Epithelial cell of esophagus (primary cell): ENCODE data around the gene GJA5.

Experiments
- DNase-seq: peaks from one replicate; pipeline ENCODE4 v3.0.0; 2010; ENCODE audit warnings: low read depth
- H3K4me3 ChIP-seq: 2 replicates; pipeline ENCODE4 v1.5.1; 2011; ENCODE audit warnings: mild to moderate bottlenecking, low read length, control low read depth
- TF ChIP-seq, protein P1 (sequence below): IDR thresholded peaks from 2 replicates; pipeline ENCODE4 v1.5.1; 2011; ENCODE audit warnings: low read depth, mild to moderate bottlenecking, low read length, control low read depth, inconsistent platforms; ENCODE audit not compliant: insufficient read depth; ENCODE audit errors: missing control alignments

Gene GJA5

DNA sequence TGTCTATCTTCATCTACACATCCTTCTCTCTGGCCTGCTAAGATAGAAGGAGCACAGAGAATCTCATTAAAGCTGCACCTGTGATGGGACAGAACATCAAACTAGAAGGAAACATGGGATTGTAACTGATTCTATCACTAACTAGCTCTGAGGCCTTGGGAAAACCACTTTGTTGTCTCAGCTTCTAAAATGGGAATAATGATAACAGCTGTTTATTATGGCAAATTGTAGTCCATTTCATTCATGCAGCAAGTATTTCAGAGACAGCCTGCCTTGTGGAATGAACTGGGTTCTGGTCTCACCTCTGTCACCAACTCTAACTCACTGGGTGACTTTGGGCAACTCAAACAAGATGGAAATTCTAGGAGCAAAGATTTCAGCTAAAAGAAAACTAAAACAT, 12.4 kb downstream of the GJA5 start:
- TF ChIP-seq, protein P1, sequence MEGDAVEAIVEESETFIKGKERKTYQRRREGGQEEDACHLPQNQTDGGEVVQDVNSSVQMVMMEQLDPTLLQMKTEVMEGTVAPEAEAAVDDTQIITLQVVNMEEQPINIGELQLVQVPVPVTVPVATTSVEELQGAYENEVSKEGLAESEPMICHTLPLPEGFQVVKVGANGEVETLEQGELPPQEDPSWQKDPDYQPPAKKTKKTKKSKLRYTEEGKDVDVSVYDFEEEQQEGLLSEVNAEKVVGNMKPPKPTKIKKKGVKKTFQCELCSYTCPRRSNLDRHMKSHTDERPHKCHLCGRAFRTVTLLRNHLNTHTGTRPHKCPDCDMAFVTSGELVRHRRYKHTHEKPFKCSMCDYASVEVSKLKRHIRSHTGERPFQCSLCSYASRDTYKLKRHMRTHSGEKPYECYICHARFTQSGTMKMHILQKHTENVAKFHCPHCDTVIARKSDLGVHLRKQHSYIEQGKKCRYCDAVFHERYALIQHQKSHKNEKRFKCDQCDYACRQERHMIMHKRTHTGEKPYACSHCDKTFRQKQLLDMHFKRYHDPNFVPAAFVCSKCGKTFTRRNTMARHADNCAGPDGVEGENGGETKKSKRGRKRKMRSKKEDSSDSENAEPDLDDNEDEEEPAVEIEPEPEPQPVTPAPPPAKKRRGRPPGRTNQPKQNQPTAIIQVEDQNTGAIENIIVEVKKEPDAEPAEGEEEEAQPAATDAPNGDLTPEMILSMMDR = no peak
- DNase-seq = no peak
- H3K4me3 ChIP-seq = no peak overlapping the region

DNA sequence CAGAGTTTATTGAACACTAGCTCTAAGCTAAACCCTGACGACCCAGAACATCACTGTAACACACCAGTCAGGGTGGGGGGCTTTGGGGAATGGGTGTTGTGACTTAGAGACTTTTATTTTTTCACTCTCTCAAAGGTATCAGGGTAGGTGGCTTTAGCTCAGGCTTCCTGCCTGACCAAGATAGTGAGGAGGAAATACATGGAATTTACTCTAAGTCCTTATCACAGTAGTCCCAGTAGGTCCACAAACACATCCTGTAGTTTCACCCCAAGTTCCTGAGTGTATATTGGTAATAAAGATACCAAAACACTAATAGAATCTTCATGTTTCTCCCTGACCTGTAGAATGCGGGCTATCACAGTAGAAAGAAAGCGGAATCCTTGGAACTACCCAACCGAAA, 15.1 kb downstream of the GJA5 start:
- no peak for DNase-seq
- TF ChIP-seq, protein P1 = no peak

DNA sequence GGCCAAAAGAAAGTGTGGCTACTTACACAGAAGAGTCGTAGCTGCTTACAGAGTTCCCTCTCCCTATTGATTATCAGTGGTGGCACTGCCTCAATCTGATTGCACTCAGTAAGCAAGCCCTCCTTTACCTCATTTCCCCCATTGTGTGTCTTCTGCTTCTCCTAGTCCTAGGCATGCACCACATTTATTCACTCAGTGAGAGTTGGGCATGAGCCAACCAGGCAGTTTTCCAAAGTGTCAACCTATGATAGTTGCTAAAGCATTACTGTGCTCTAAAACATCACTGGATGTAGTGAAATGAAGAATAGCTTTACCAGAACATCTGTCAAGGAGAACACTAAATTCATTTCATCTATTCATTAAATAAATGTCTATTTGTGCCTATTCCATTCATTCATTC, 19.3 kb downstream of the GJA5 start:
- no peak overlapping the region for H3K4me3 ChIP-seq
- no peak for DNase-seq
- TF ChIP-seq, protein P1 = no peak

More for the DNA sequence above, 15.1 kb downstream of the GJA5 start:
- H3K4me3 ChIP-seq = no peak overlapping the region

DNA sequence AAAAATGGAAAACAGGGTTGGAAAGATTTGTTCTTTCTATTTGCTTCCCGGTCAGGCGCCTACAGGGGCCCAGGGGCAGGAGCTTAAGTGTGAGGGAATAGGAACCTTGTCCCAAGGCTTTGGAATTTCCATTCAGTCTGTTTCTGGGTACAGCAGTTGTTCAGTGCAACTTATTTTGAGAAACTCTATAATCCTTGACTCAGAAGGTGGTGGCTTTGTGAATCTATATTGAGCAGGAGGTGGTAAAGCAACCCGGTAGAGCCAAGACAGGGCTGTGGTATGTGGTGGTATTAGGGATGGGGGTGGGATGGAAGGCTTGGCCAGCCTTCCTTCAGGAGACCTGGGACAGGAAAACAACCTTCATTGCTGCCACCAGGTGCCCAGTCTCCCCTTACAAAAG, 20.0 kb downstream of the GJA5 start:
- TF ChIP-seq, protein P1 = no peak
- no peak for DNase-seq
- H3K4me3 ChIP-seq = no peak overlapping the region

DNA sequence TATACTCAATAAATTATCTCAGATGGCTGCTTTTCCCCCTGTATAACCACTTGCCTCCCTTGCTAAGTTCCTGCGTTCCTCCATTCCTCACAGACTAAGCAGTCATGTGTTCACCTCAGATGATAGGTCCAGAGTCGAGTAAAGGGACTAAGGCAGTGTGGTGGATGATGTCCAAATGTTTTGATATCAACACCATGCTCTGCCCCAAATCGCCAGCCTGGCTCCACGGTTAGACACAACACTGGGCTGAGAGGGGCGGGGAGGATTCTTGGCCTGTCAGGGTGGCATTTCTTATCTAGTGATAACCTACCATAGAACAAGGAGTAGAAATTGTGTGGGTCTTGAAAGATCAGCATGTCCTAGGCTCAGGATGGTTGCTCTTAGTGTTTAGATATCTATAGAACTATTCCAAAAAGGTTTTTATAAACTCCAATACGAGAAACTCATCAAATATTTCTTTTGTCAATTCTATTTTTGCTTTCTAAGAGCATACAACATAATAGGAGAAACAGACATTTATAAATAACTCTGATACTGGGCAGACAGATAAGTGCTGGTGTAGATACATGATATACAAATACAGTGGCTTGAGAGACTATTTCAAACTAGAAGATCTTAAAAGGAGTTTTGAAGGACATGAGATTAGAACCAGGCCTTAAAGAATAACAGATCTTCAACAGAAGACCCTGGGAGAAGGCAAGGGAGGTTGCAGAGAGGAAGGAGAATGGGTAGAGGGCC, 21.5 kb downstream of the GJA5 start:
- no peak overlapping the region for H3K4me3 ChIP-seq
- no peak for DNase-seq
- TF ChIP-seq, protein P1 = no peak

DNA sequence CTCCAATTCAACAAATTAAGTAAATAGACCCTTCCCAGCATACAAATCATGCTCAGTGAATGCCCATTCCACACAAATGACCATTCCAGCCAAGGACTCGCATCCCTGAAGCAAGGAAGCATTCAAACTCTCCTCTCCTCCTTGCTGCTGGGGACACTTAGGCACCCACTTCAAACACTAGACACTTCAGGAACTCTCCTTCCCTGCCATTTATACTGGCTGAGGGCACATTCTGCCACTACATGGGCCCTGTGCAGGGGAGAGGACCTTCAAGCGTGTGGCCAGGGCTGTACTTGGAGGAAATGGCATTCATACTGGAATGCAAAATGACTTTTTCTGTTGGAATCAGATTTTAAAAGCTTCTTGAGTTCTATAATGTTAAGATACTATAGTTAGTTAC, 22.3 kb downstream of the GJA5 start:
- H3K4me3 ChIP-seq = no peak overlapping the region
- no peak for DNase-seq
- TF ChIP-seq, protein P1 = no peak

DNA sequence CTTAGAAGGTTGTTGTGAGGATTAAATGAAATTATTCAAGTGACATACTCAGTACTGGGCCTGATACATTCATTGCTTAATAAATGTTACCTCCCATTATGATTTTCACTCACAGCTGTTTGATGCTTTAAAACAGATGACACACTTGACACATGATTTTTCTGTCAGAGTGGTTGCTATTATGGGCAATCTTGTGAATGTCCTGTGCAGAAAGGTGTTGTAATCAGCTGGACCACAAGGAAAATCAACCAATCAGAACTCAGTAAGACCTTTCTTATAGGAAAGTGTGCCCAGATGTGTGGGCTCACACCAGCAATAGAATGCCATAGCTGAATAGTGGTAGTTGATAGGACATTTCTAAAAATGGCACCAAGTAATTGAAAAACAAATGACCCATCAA, 23.5 kb downstream of the GJA5 start:
- H3K4me3 ChIP-seq = no peak overlapping the region
- DNase-seq = no peak
- TF ChIP-seq, protein P1 = no peak
